GM12878 (cell line): ENCODE measurements around the gene PTPMT1. TPM values are rescaled to one million over a fixed set of nuclear protein-coding genes. Genes with fewer than 3 reads are reported as not detected.

Experiments used
- ATAC-seq: fragments of 200-7000 bp; cut with Tn5 transposase; 3 replicates; pipeline ENCODE4 v1.9.1; 2020; ENCODE audit warnings: mild to moderate bottlenecking, moderate library complexity
- BruUV-seq: library from RNA; stranded (reverse); fragments of 400-500 nt; replicated peaks from 2 replicates; lab custom pipeline; 2021; lab: Mats Ljungman, UMichigan
- CTCF ChIA-PET: fragments of 300-600 bp; sonication (Branson Sonifier 250); formaldehyde crosslinking; extraction: SDS; loops from one replicate; lab custom pipeline; 2021; ENCODE audit warnings: inconsistent platforms; lab: Yijun Ruan, JAX
- POLR2A ChIA-PET: fragments of 350-600 bp; formaldehyde crosslinking; extraction: SDS; loops from one replicate; lab custom pipeline; 2021; ENCODE audit warnings: inconsistent platforms; lab: Charles Lee
- RAD21 ChIA-PET: fragments of 300-600 bp; sonication (Branson Sonifier 250); formaldehyde crosslinking; loops from one replicate; lab custom pipeline; 2023; ENCODE audit warnings: antibody characterized with exemption; ENCODE audit not compliant: unreplicated experiment; lab: Charles Lee
- SMC1A ChIA-PET: fragments of 300-600 bp; sonication (Branson Sonifier 250); formaldehyde crosslinking; loops from one replicate; lab custom pipeline; 2023; ENCODE audit not compliant: unreplicated experiment, uncharacterized antibody; lab: Charles Lee
- DNase-seq: peaks from one replicate; pipeline ENCODE4 v3.0.0-alpha.2; 2011; ENCODE audit warnings: low read depth, low spot score
- FAIRE-seq: peaks from 3 replicates; lab custom pipeline; 2011; peaks lifted over from hg19 to GRCh38; lab: Jason Lieb, UNC
- H2AFZ ChIP-seq: 2 replicates; pipeline ENCODE4 v1.6.0; 2011; ENCODE audit warnings: low read depth, low read length, control low read depth; ENCODE audit not compliant: control insufficient read depth
- H3K27ac ChIP-seq: 2 replicates; pipeline ENCODE4 v1.5.1; 2011; ENCODE audit warnings: control low read depth; ENCODE audit not compliant: control insufficient read depth, insufficient read depth
- H3K27me3 ChIP-seq, 2 experiments: replicated peaks in 1 of 2; 2 replicates each; pipeline versions ENCODE4 v1.6.0 to v1.6.1; 2011; ENCODE audit warnings: low read length in 1 of 2; ENCODE audit not compliant: control insufficient read depth in 2 of 2, insufficient read depth in 2 of 2
- H3K36me3 ChIP-seq, 2 experiments: 2 replicates each; pipeline ENCODE4 v1.5.1; 2011; ENCODE audit warnings: low read length in 1 of 2; ENCODE audit not compliant: control insufficient read depth in 2 of 2, insufficient read depth in 2 of 2
- H3K4me1 ChIP-seq: 2 replicates; pipeline ENCODE4 v1.6.1; 2011; ENCODE audit warnings: mild to moderate bottlenecking, low read length, moderate library complexity, mixed read lengths; ENCODE audit not compliant: control insufficient read depth, insufficient read depth
- H3K4me2 ChIP-seq: 2 replicates; pipeline ENCODE4 v1.6.0; 2011; ENCODE audit warnings: control low read depth; ENCODE audit not compliant: control insufficient read depth, insufficient read depth
- H3K4me3 ChIP-seq: fragments of 200-600 bp; sonication (generic); 2 replicates; pipeline ENCODE4 v1.5.1; 2016
- H3K79me2 ChIP-seq: 2 replicates; pipeline ENCODE4 v1.6.0; 2011; ENCODE audit warnings: low read length; ENCODE audit not compliant: control insufficient read depth, insufficient read depth
- H3K9ac ChIP-seq: 2 replicates; pipeline ENCODE4 v1.8.0; 2011; ENCODE audit warnings: low read length, control low read depth, mixed read lengths; ENCODE audit not compliant: control insufficient read depth, insufficient read depth
- H3K9me3 ChIP-seq: replicated peaks from 3 replicates; pipeline ENCODE4 v1.5.1; 2011; ENCODE audit warnings: mild to moderate bottlenecking, low read length; ENCODE audit not compliant: control insufficient read depth, insufficient read depth
- H4K20me1 ChIP-seq: 2 replicates; pipeline ENCODE4 v1.6.0; 2011; ENCODE audit not compliant: control insufficient read depth, insufficient read depth
- BRCA1 ChIP-seq: IDR thresholded peaks from 2 replicates; pipeline ENCODE4 v1.6.1; 2011; ENCODE audit warnings: low read depth, low read length, improper control_type of control experiment
- CHD1 ChIP-seq: IDR thresholded peaks from 2 replicates; pipeline ENCODE4 v1.6.1; 2012; ENCODE audit warnings: low read depth, low read length, improper control_type of control experiment
- CREM ChIP-seq: IDR thresholded peaks from 2 replicates; pipeline ENCODE4 v1.6.1; 2014; ENCODE audit warnings: antibody characterized with exemption, low read depth
- FOXK2 ChIP-seq: fragments of 450-650 bp; IDR thresholded peaks from 2 replicates; pipeline ENCODE4 v1.6.1; 2017; ENCODE audit warnings: mild to moderate bottlenecking, moderate library complexity
- NBN ChIP-seq: fragments of 450-650 bp; IDR thresholded peaks from 2 replicates; pipeline ENCODE4 v1.6.1; 2016
- NFYB ChIP-seq: IDR thresholded peaks from 2 replicates; pipeline ENCODE4 v1.6.1; 2011; ENCODE audit warnings: low read depth, mild to moderate bottlenecking, low read length, improper control_type of control experiment, moderate library complexity; ENCODE audit not compliant: insufficient read depth
- NR2C1 ChIP-seq: fragments of 450-650 bp; IDR thresholded peaks from 2 replicates; pipeline ENCODE4 v1.6.1; 2017; ENCODE audit warnings: antibody characterized with exemption, mild to moderate bottlenecking, moderate library complexity
- NR2F1 ChIP-seq: fragments of 450-650 bp; conservative IDR thresholded peaks from 2 replicates; pipeline ENCODE4 v1.6.1; 2017; ENCODE audit warnings: mild to moderate bottlenecking
- PAX8 ChIP-seq: fragments of 450-650 bp; IDR thresholded peaks from 2 replicates; pipeline ENCODE4 v1.6.1; 2017; ENCODE audit warnings: mild to moderate bottlenecking, moderate library complexity
- PRDM15 ChIP-seq: fragments of 450-650 bp; formaldehyde crosslinking; IDR thresholded peaks from 2 replicates; pipeline ENCODE4 v1.4.0; 2020; ENCODE audit warnings: mild to moderate bottlenecking, moderate library complexity
- RFX5 ChIP-seq: IDR thresholded peaks from 2 replicates; pipeline ENCODE4 v1.6.1; 2011; ENCODE audit warnings: low read depth, low read length, improper control_type of control experiment
- SMAD1 ChIP-seq: fragments of 450-650 bp; IDR thresholded peaks from 2 replicates; pipeline ENCODE4 v1.6.1; 2018; ENCODE audit warnings: mild to moderate bottlenecking, low read depth; ENCODE audit not compliant: partially characterized antibody
- STAT1 ChIP-seq: fragments of 450-650 bp; conservative IDR thresholded peaks from 2 replicates; pipeline ENCODE4 v1.6.1; 2014; ENCODE audit warnings: antibody characterized with exemption, mild to moderate bottlenecking
- SUPT20H ChIP-seq: IDR thresholded peaks from 2 replicates; pipeline ENCODE4 v1.6.1; 2011; ENCODE audit warnings: low read depth, mild to moderate bottlenecking, low read length, moderate library complexity, borderline replicate concordance; ENCODE audit not compliant: control insufficient read depth
- USF1 ChIP-seq: IDR thresholded peaks from 2 replicates; pipeline ENCODE4 v1.6.1; 2011; ENCODE audit warnings: borderline replicate concordance, low read depth, mild to moderate bottlenecking, moderate library complexity, mixed read lengths, low read length; ENCODE audit not compliant: insufficient read depth; ENCODE audit errors: extremely low read length
- ZNF207 ChIP-seq: fragments of 450-650 bp; IDR thresholded peaks from 2 replicates; pipeline ENCODE4 v1.6.1; 2014; ENCODE audit warnings: antibody characterized with exemption, mild to moderate bottlenecking, borderline replicate concordance
- WGBS: methylation state at CpG from one replicate; pipeline ENCODE4 v1.1.6; 2016; ENCODE audit warnings: low lambda C conversion rate; ENCODE audit not compliant: insufficient replicate concordance, insufficient coverage; ENCODE audit errors: missing lambda C conversion rate; 5-methylcytosine and 5-hydroxymethylcytosine counted together
- in situ Hi-C: fragments of 300-500 bp; cut with MboI; formaldehyde crosslinking; loops from 9 replicates; pipeline ENCODE4 v1.14.3; 2018; ENCODE audit warnings: mixed read lengths
- intact Hi-C: fragments of 100-400 bp; cut with micrococcal nuclease; formaldehyde crosslinking; loops from one replicate; pipeline ENCODE4 v1.14.2; 2022; ENCODE audit not compliant: unreplicated experiment
- polyA plus RNA-seq, 11 experiments: library from polyadenylated mRNA; depleted of rRNA in 4 of 11; unstranded in 6 of 11; stranded (reverse) in 5 of 11; fragments of >200 nt; fragmentation: Nextera tagmentation in 4 of 11; fragmentation: Illumina TruSeq in 1 of 11; extraction: Ambion mirVana in 4 of 11; extraction: Trizol in 1 of 11; gene quantifications; 1 replicate in 1 of 11; 2 replicates in 10 of 11; pipeline versions ENCODE4 v1.2.1 to v1.2.3, GENCODE V29; 2011 to 2016; ENCODE audit warnings: inconsistent platforms in 2 of 11, missing spikeins in 2 of 11, low read depth in 1 of 11
- total RNA-seq, 4 experiments: library from RNA; depleted of rRNA in 3 of 4; stranded (reverse); fragments of >200 nt in 3 of 4; fragmentation: Illumina TruSeq in 1 of 4; extraction: Trizol in 1 of 4; gene quantifications; 2 replicates each; pipeline versions ENCODE4 v1.2.1 to v1.2.3, GENCODE V29; 2013 to 2021
- TF ChIP-seq, protein P1 (sequence below): IDR thresholded peaks from 2 replicates; pipeline ENCODE4 v1.6.1; 2012; ENCODE audit warnings: low read depth, low read length, improper control_type of control experiment
- TF ChIP-seq, protein P2 (sequence below): IDR thresholded peaks from 2 replicates; pipeline ENCODE4 v1.6.1; 2012; ENCODE audit warnings: low read depth, low read length, improper control_type of control experiment

The PTPMT1 gene
- total and polyA plus RNA-seq, 10 of the 15 experiments (the other 5 are each of a cell fraction or from before 2014, with no cell fraction given) = 12.0 to 116 (median 58.2) TPM

DNA sequence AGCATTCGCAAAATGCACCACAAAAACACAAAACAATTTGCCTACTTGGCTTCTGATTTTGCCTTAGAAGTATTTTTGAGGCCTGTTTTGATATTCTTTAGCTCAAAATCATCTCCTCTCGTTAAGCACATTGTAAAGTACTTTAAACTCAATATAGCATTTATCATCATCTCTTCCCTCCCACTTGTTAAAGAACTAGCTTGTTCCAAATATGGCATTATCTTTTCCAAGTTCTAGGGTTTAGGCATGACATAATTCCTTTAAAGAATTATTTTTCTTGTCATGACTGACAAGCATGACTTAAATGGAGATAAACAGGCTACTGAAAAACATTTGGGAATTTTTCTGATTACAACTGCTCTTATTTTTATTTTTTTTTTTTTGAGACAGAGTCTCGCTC lies 33.7 kb upstream of the PTPMT1 start (continued):
- TF ChIP-seq, protein P1, sequence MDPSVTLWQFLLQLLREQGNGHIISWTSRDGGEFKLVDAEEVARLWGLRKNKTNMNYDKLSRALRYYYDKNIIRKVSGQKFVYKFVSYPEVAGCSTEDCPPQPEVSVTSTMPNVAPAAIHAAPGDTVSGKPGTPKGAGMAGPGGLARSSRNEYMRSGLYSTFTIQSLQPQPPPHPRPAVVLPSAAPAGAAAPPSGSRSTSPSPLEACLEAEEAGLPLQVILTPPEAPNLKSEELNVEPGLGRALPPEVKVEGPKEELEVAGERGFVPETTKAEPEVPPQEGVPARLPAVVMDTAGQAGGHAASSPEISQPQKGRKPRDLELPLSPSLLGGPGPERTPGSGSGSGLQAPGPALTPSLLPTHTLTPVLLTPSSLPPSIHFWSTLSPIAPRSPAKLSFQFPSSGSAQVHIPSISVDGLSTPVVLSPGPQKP = no peak
- TF ChIP-seq SUPT20H (no peak), RFX5 (no peak), PAX8 (no peak), CHD1 (no peak), BRCA1 (no peak), NFYB (no peak), CREM (no peak), NR2C1 (no peak)
- TF ChIP-seq, protein P2, sequence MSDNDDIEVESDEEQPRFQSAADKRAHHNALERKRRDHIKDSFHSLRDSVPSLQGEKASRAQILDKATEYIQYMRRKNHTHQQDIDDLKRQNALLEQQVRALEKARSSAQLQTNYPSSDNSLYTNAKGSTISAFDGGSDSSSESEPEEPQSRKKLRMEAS = no peak
- TF ChIP-seq, all 136 proteins: peak for 0

DNA sequence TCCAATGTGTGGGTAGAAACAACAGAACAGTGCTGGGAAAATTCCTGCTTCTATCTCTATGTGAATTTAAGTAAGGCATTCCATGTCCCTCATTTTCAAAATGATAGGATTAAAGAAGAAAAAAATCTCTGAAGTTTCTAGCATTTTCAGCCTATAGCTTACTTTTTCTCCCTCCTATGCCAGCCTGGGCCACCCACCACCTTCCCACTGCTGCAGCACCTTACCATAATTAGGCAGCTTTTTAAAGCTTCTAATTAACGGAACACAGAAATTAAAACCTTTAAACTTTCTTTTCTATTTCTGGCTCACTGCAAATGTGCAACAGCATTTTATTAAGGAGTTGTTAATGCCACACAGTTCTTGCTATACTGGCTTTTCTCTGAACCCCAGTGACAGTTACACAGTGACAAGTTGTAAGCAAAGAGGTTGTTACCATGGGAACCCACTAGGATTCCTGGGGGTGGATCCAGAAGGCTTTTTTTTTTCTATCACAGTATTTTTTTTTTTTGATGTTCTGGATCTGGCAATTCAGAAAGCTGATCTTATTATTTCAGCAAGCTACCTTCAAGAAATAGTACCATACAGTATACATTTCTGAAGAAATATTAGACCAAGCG lies 32.7 kb upstream of the PTPMT1 start:
- Histone ChIP-seq H3K9ac (no peak overlapping the region), H3K27ac (no peak overlapping the region), H2AFZ (no peak overlapping the region), H4K20me1 (no peaks in the 10 kb centered on the region), H3K4me3 (no peak overlapping the region), H3K79me2 (peaks cover 82% of the 10 kb centered on the region), H3K4me2 (no peak overlapping the region), H3K4me1 (no peaks in the 10 kb centered on the region; the same call in 1 of the 2 replicates), H3K27me3 (no peaks in the 10 kb centered on the region), H3K9me3 (no peaks in the 10 kb centered on the region), H3K36me3 (peaks cover 0 to 10% of the 10 kb centered on the region in 2 experiments; a peak in 3 of 4 replicates)
- ChIA-PET CTCF (interaction anchor here (1.4 to 2.0 kb wide), 2 partner anchors 15 to 18 kb away, joined by 3 to 4 read pairs; no protein-coding TSS in a partner anchor), SMC1A (interaction anchor here (0.6 to 6.1 kb wide), 5 partner anchors 8 to 339 kb away, joined by 3 to 42 read pairs (median 4); no protein-coding TSS in a partner anchor), RAD21 (no interaction called here), POLR2A (interaction anchor here (1.0 to 3.9 kb wide), 2 partner anchors 9 to 19 kb away, joined by 3 to 16 read pairs; partner anchors contain the start of gene CELF1)
- intact Hi-C loops = no loop called here
- WGBS = 96% methylated on average over 2 of the region's 2 CpGs
- FAIRE-seq (no peak), DNase-seq (no peak), ATAC-seq (no peak)
- no TSS peak for BruUV-seq
- in situ Hi-C loops = no loop called here
- TF ChIP-seq NBN = no peak
- TF ChIP-seq NR2F1 = no peak
- no peak for TF ChIP-seq SMAD1
- TF ChIP-seq PRDM15 (CRISPR knock-in tag) = no peak
- no peak for TF ChIP-seq USF1
- no peak for TF ChIP-seq CREM
- TF ChIP-seq STAT1 = no peak
- TF ChIP-seq FOXK2 = no peak
- TF ChIP-seq ZNF207 = no peak
